Activated CD4-positive, alpha-beta T cell treated with anti-CD3 and anti-CD28 coated beads, Interleukin-2, Interleukin-4, amounts not matched to agents 100 ng/mL and 50 ng/mL, durations not matched to agents 16 hours and 8 hours (primary cell): ENCODE results near the gene MMP15.
"Not testable (repeated sequence)": the region's sequence is repeated elsewhere in the genome, so short reads cannot be mapped to it uniquely, and the experiment has no call there.

Experiments
- DNase-seq: peaks from one replicate; pipeline ENCODE4 v3.0.0-alpha.2; 2020; ENCODE audit warnings: low spot score

The MMP15 gene

GRCh38 chr16:58086381-58087208, 61.0 kb downstream of the MMP15 start:
- DNase-seq: no peak

- no peak for DNase-seq
Measured at GRCh38 chr16:58087209-58087913, 61.8 kb downstream of the MMP15 start.

- no peak for DNase-seq
Measured at GRCh38 chr16:58088091-58088490, 62.5 kb downstream of the MMP15 start.

- not testable (repeated sequence) for DNase-seq
Measured at GRCh38 chr16:58090396-58090795, 64.8 kb downstream of the MMP15 start.

- no peak for DNase-seq
Measured at GRCh38 chr16:58094026-58094425, 68.5 kb downstream of the MMP15 start.

- no peak for DNase-seq
Measured at GRCh38 chr16:58094791-58095574, 69.4 kb downstream of the MMP15 start.

- DNase-seq: not testable (repeated sequence)
Measured at GRCh38 chr16:58095575-58095960, 70.0 kb downstream of the MMP15 start.

GRCh38 chr16:58096249-58096648, 70.7 kb downstream of the MMP15 start:
- no peak for DNase-seq
